ENCODE data around the gene CBX5. TPM values are rescaled to one million over a fixed set of nuclear protein-coding genes. Genes with fewer than 3 reads are reported as not detected.
A peak's percentile ranks its signal among the peaks of the same experiment; 100 is the strongest.
"Not testable (repeated sequence)": the region's sequence is repeated elsewhere in the genome, so short reads cannot be mapped to it uniquely, and the experiment has no call there.

The CBX5 gene
- polyA plus RNA-seq, 1 donor (not counting 4 experiments of a cell fraction or from before 2014, with no cell fraction given): 25.8 TPM

DNA sequence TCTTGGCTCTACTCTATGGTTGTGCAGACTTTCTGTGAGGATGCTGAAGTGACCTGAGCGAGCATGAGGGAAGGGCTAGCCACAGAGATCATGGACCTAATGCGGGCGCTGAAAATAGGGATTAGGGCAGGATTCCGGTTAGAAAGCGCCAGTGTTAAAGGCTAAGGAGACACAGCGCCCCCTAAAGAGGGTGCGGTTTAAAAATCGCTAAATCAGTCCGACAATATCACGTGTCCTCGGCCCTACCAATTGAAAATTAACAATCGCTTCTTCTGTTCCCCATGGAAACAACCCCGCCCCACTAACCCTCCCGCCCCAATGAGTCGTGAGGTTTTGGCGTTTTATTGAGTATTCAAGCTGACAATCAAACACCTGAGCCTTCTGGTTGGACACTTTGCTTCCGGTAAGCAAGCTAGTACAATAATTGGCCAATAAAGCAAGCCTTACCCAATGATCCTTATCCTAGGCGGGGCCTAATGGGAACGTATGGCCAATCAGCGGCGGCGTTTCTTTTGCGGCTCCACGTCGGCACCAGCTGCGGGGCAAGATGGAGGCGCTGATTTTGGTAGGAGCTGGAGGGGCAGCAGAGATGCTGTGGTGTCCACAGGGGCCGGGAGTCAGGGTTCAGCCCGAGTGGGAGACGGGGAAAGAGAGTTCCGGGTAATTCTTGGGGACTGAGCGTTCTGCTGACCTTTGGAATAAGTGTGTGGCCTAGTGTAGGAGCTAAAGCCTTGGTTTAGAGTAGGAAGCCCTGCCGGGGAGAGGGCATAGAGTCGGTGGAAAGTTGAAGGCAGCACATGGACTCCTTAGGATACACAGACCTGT is 44.9 kb upstream of the CBX5 start, which contains the start of gene COPZ1:
COPZ1 (plus strand) TSS at position 515 of the 825 bp plus-strand sequence; CDS start at position 548, 33 bp downstream.
- H3K9me3 ChIP-seq (ENCODE audit: control insufficient read depth, low read depth, low read length): no peaks in the 10 kb centered on the region
- no peak for TF ChIP-seq EZH2 (IDR thresholded peaks at IDR 0.05; ENCODE audit: low read length)
- TF ChIP-seq, protein P1, sequence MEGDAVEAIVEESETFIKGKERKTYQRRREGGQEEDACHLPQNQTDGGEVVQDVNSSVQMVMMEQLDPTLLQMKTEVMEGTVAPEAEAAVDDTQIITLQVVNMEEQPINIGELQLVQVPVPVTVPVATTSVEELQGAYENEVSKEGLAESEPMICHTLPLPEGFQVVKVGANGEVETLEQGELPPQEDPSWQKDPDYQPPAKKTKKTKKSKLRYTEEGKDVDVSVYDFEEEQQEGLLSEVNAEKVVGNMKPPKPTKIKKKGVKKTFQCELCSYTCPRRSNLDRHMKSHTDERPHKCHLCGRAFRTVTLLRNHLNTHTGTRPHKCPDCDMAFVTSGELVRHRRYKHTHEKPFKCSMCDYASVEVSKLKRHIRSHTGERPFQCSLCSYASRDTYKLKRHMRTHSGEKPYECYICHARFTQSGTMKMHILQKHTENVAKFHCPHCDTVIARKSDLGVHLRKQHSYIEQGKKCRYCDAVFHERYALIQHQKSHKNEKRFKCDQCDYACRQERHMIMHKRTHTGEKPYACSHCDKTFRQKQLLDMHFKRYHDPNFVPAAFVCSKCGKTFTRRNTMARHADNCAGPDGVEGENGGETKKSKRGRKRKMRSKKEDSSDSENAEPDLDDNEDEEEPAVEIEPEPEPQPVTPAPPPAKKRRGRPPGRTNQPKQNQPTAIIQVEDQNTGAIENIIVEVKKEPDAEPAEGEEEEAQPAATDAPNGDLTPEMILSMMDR (optimal IDR thresholded peaks at IDR 0.05 in 1 of 3, IDR thresholded peaks at IDR 0.05 in 1 of 3, conservative IDR thresholded peaks at IDR 0.05 in 1 of 3; ENCODE audit: extremely low read depth in 1 of 3, insufficient read depth in 2 of 3, low read length in 3 of 3): peak; percentile 77 to 83 (median 81)
- H3K4me1 ChIP-seq (ENCODE audit: control insufficient read depth, extremely low read depth, insufficient read depth, low read length): peaks cover 5% of the 10 kb centered on the region
- H4K20me1 ChIP-seq (ENCODE audit: control insufficient read depth, extremely low read depth, insufficient read depth, low read length): no peaks in the 10 kb centered on the region
- dilution Hi-C loops (cut with MboI; ENCODE audit: extremely low pct_ligation_motif_present, low sequenced_read_pairs): no loop called here
- H3K9ac ChIP-seq (ENCODE audit: control insufficient read depth, extremely low read depth, insufficient read depth, low read length): peak within 1 kb of the TSS; percentile 99
- H2AFZ ChIP-seq (ENCODE audit: control insufficient read depth, low read length): peak within 1 kb of the TSS; percentile 86
- H3K27me3 ChIP-seq (ENCODE audit: control insufficient read depth, extremely low read depth, insufficient read depth, low read length): no peaks in the 10 kb centered on the region
- H3K79me2 ChIP-seq (ENCODE audit: control insufficient read depth, insufficient read depth, low read length): peaks cover 23% of the 10 kb centered on the region
- peak within 1 kb of the TSS; percentile 98 for H3K27ac ChIP-seq (ENCODE audit: control insufficient read depth, insufficient read depth, low read length)
- peak within 1 kb of the TSS; percentile 94 for H3K4me2 ChIP-seq (ENCODE audit: control insufficient read depth, extremely low read depth, insufficient read depth, low read depth, low read length)
- H3K36me3 ChIP-seq (ENCODE audit: control insufficient read depth in 2 of 2, extremely low read depth in 1 of 2, insufficient read depth in 2 of 2, low read length in 2 of 2): peaks cover 3 to 4% of the 10 kb centered on the region in 2 experiments
- H3K9me1 ChIP-seq (ENCODE audit: control insufficient read depth, extremely low read depth, insufficient read depth, low read length): no peaks in the 10 kb centered on the region
- FAIRE-seq (peak; percentile 81), DNase-seq (ENCODE audit: low read depth, low spot score) (peak; percentile 99)
- H3K4me3 ChIP-seq (ENCODE audit: control insufficient read depth in 2 of 3, extremely low read depth in 1 of 3, insufficient read depth in 2 of 3, low read depth in 1 of 3, low read length in 3 of 3): peak within 1 kb of the TSS; percentile 78 to 99 (median 91)

DNA sequence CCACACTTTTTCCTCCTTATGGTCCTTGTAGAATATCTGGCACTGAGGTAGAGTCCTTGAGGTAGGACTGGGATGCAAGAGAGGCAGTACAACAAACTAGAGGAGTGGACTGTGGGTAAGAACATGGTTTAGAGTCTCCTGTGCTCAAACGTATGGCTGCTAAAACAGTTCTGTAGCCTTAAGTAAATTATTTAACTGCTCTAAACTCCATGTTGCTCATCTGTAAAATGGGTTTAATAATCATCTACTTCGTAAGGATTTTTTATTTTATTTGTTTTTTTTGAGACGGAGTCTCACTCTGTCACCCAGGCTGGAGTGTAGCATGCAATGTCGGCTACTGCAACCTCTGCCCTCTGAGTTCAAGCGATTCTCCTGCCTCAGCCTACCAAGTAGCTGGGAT is 41.4 kb upstream of the CBX5 start:
- Histone ChIP-seq H3K9me1 (ENCODE audit: control insufficient read depth, extremely low read depth, insufficient read depth, low read length) (no peaks in the 10 kb centered on the region), H3K4me1 (ENCODE audit: control insufficient read depth, extremely low read depth, insufficient read depth, low read length) (no peaks in the 10 kb centered on the region), H4K20me1 (ENCODE audit: control insufficient read depth, extremely low read depth, insufficient read depth, low read length) (no peaks in the 10 kb centered on the region), H3K9me3 (ENCODE audit: control insufficient read depth, low read depth, low read length) (no peaks in the 10 kb centered on the region), H2AFZ (ENCODE audit: control insufficient read depth, low read length) (no peak overlapping the region), H3K4me3 (ENCODE audit: control insufficient read depth in 2 of 3, extremely low read depth in 1 of 3, insufficient read depth in 2 of 3, low read depth in 1 of 3, low read length in 3 of 3) (no peak overlapping the region), H3K36me3 (ENCODE audit: control insufficient read depth in 2 of 2, extremely low read depth in 1 of 2, insufficient read depth in 2 of 2, low read length in 2 of 2) (no peaks in the 10 kb centered on the region), H3K4me2 (ENCODE audit: control insufficient read depth, extremely low read depth, insufficient read depth, low read depth, low read length) (no peak overlapping the region), H3K27me3 (ENCODE audit: control insufficient read depth, extremely low read depth, insufficient read depth, low read length) (no peaks in the 10 kb centered on the region), H3K79me2 (ENCODE audit: control insufficient read depth, insufficient read depth, low read length) (peaks cover 10% of the 10 kb centered on the region), H3K27ac (ENCODE audit: control insufficient read depth, insufficient read depth, low read length) (no peak overlapping the region), H3K9ac (ENCODE audit: control insufficient read depth, extremely low read depth, insufficient read depth, low read length) (no peak overlapping the region)
- dilution Hi-C loops (cut with MboI; ENCODE audit: extremely low pct_ligation_motif_present, low sequenced_read_pairs): no loop called here
- FAIRE-seq: no peak
- no peak for DNase-seq (ENCODE audit: low read depth, low spot score)
- TF ChIP-seq, protein P1 (optimal IDR thresholded peaks at IDR 0.05 in 1 of 3, IDR thresholded peaks at IDR 0.05 in 1 of 3, conservative IDR thresholded peaks at IDR 0.05 in 1 of 3; ENCODE audit: extremely low read depth in 1 of 3, insufficient read depth in 2 of 3, low read length in 3 of 3): no peak
- TF ChIP-seq EZH2 (IDR thresholded peaks at IDR 0.05; ENCODE audit: low read length): no peak

GRCh38 chr12:54312309-54312708 is 32.4 kb upstream of the CBX5 start:
- H2AFZ ChIP-seq (ENCODE audit: control insufficient read depth, low read length); FAIRE-seq; H3K27ac ChIP-seq (ENCODE audit: control insufficient read depth, insufficient read depth, low read length); H3K4me3 ChIP-seq (ENCODE audit: control insufficient read depth in 2 of 3, extremely low read depth in 1 of 3, insufficient read depth in 2 of 3, low read depth in 1 of 3, low read length in 3 of 3); DNase-seq (ENCODE audit: low read depth, low spot score); H3K9me3 ChIP-seq (ENCODE audit: control insufficient read depth, low read depth, low read length); H3K4me2 ChIP-seq (ENCODE audit: control insufficient read depth, extremely low read depth, insufficient read depth, low read depth, low read length); H3K27me3 ChIP-seq (ENCODE audit: control insufficient read depth, extremely low read depth, insufficient read depth, low read length); H4K20me1 ChIP-seq (ENCODE audit: control insufficient read depth, extremely low read depth, insufficient read depth, low read length); dilution Hi-C loops (cut with MboI; ENCODE audit: extremely low pct_ligation_motif_present, low sequenced_read_pairs); H3K79me2 ChIP-seq (ENCODE audit: control insufficient read depth, insufficient read depth, low read length); H3K9me1 ChIP-seq (ENCODE audit: control insufficient read depth, extremely low read depth, insufficient read depth, low read length); H3K9ac ChIP-seq (ENCODE audit: control insufficient read depth, extremely low read depth, insufficient read depth, low read length); H3K4me1 ChIP-seq (ENCODE audit: control insufficient read depth, extremely low read depth, insufficient read depth, low read length); H3K36me3 ChIP-seq (ENCODE audit: control insufficient read depth in 2 of 2, extremely low read depth in 1 of 2, insufficient read depth in 2 of 2, low read length in 2 of 2): not testable (repeated sequence)

Measured in keratinocyte (primary cell).